CD1c-positive myeloid dendritic cell (primary cell): ENCODE measurements around the gene PARD3.
"Not testable (repeated sequence)": the region's sequence is repeated elsewhere in the genome, so short reads cannot be mapped to it uniquely, and the experiment has no call there.

ENCODE experiments used
- DNase-seq: peaks from one replicate; pipeline ENCODE4 v3.0.0-alpha.2; 2016; ENCODE audit errors: extremely low spot score

The PARD3 gene

GRCh38 chr10:34420795-34421194 lies 394.3 kb downstream of the PARD3 start:
- DNase-seq: no peak

GRCh38 chr10:34420273-34420672 lies 394.8 kb downstream of the PARD3 start:
- DNase-seq: no peak

GRCh38 chr10:34415039-34415438 lies 400.1 kb downstream of the PARD3 start:
- DNase-seq: no peak

DNA sequence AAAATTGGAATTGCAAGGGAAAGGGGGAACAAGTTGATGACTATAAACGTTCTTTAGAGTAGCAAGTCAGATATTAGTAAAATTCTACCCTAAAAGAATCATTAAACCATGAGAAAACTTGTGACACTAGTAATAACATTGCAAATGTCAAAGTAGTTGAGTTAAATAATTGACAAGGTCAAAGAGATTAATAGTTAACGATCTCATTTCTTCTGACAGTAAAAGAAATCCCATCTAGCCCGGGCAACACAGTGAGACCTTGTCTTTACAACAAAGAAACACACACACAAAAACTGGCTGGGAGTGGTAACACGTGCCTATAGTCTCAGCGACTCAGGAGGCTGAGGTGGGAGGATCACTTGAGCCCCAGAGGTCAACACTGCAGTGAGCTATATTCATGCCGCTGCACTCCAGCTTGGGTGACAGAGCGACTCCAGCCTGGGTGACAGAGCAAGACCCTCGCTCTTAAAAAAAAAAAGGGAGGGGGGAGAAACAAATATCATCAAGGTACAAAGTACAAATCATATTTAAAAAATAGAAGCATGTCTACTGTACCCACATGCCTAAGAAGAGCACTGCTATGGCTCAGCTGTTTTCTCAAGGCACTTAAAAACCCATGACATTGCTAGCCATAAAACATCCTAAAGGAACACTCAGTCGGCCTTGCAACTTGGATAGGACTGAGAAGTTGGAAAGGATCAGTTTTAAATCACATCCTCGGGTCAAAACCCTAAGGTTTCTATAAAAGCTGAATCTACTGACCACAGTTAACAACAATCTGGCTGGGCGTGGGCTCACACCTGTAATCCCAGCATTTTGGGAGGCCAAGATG lies 401.1 kb downstream of the PARD3 start:
- no peak for DNase-seq

DNA sequence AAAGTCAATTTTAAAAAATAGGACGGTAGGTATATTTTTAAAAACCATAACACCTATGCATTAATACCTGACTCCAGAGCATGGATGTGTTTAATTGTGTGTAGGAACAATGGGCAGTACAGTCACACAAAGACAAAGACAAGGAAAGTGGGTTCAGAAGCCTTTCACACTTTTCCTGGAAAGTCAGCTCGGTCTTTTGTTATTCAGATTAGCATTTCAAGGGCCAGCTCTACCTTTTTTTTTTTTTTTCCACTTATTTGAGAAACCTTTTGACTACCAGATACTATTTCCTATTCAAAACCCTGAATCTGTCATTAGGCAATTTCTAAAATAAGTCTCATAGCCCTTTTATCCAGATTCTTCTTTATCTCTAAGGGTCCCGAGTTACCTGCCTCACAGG lies 401.9 kb downstream of the PARD3 start:
- no peak for DNase-seq

DNA sequence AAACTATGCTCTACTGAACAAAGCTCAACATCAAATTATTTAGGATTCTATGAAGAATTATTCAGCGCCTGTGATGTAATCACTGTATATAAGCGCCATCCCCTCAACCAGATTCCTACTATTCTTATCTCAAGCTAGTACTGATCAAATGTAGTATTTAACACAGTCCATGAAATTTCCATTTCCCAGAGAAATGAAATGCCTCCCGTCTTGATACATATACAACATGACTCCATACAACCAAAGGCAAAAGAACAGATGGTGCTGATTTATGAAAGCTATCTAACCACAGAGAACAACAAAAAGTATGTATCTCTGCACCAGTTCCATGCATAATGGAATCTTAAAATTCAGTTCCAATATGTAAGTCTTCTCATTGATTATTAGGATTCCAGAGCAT lies 406.1 kb downstream of the PARD3 start:
- DNase-seq: no peak

DNA sequence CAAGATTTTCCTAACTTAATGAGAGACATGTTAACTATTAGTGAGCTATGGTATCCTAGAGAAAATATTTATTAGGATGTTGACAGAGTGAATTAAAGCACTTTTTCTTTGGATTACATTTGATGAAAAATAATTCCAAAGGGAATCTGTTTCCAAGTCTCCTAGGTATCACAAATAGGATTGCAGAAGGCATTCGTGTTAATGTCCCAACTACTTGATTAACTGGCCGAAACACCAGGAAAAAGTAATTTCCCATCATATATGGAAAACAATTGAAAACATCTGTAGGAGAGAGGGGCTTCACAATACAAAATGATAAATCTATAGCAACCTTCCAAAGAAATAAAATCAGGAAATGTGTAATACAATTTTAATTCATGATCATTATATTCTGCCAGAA lies 406.7 kb downstream of the PARD3 start:
- no peak for DNase-seq

GRCh38 chr10:34407324-34407805 lies 407.7 kb downstream of the PARD3 start:
- DNase-seq: no peak

- DNase-seq: no peak
Measured at GRCh38 chr10:34406463-34407323, 408.4 kb downstream of the PARD3 start.

- DNase-seq: no peak
Measured at GRCh38 chr10:34405611-34406462, 409.3 kb downstream of the PARD3 start.

- DNase-seq: no peak
Measured at GRCh38 chr10:34403512-34403911, 411.6 kb downstream of the PARD3 start.

GRCh38 chr10:34400075-34400474 lies 415.0 kb downstream of the PARD3 start:
- no peak for DNase-seq

GRCh38 chr10:34399013-34399412 lies 416.1 kb downstream of the PARD3 start:
- no peak for DNase-seq

GRCh38 chr10:34397324-34397723 lies 417.8 kb downstream of the PARD3 start:
- DNase-seq: no peak

DNA sequence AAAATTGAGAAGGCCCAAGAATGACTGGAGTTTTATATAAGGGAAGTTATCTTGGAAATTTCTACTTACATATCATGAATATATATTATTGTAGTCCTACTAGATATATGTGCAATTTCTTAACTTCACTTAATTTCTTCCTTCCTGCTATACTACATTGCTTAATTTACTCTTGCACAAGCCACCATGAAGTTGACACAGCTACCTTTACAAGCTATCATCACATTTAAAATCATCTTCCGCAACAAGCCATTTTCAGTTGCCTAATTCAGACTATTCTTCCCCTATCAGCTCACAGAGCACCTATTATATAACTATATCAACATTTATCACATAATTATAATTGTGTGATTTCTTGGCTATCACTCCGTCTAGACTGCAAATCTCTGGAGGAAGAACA lies 418.4 kb downstream of the PARD3 start:
- DNase-seq: no peak

GRCh38 chr10:34392641-34393170 lies 422.4 kb downstream of the PARD3 start:
- DNase-seq: no peak

DNA sequence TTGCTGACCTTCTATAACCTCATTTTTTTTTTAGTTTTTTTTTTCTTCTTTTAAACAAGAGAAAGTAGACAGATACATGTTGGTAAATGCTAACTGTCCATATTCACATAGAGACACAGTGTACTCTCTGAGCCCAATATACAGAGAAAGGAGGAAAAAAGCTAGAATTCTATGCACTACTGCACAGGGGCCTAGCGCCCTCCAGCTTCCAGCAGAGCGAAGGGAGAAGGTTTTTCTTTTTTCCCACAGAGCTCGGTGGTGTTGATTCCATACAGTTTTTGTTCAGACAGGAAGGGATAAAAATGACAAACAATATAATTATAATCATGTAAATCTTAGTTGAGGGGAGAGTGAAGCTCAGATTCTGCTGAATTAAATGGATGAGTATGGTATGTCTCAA lies 423.9 kb downstream of the PARD3 start:
- not testable (repeated sequence) for DNase-seq

- no peak for DNase-seq
Measured at GRCh38 chr10:34389801-34390200, 425.3 kb downstream of the PARD3 start.

- no peak for DNase-seq
Measured at GRCh38 chr10:34386921-34387320, 428.2 kb downstream of the PARD3 start.

GRCh38 chr10:34384372-34384771 lies 430.7 kb downstream of the PARD3 start:
- DNase-seq: no peak

GRCh38 chr10:34382626-34383025 lies 432.5 kb downstream of the PARD3 start:
- no peak for DNase-seq

DNA sequence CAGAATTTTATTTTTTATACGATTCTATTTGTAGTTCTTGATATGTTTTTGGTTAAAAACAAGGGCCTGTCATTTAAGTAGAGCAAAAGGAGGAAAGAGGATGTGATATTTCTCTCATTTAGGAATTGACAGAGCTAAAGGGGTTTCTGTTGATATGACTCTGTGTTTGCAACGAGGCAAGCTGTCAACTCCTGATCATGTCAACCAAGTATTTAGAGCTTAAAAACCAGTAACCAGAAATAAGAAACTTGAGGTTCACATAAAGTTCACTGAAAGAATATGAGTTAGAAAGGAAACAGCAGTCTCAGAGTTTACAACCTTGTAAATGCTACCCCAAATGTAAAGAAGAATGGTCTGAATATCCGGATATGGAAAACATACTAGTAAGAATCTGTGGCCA lies 434.2 kb downstream of the PARD3 start:
- DNase-seq: no peak
